Astrocyte of the cerebellum (primary cell): Measurements from ENCODE around the gene ZDHHC3.
A peak's percentile ranks its signal among the peaks of the same experiment; 100 is the strongest.

ENCODE experiments used
- DNase-seq: peaks from one replicate; pipeline ENCODE4 v3.0.0-alpha.2; 2011; ENCODE audit warnings: low read depth
- H3K4me3 ChIP-seq: 2 replicates; pipeline ENCODE4 v1.5.1; 2011; ENCODE audit warnings: mild to moderate bottlenecking, low read depth, low read length, moderate library complexity
- CTCF ChIP-seq: IDR thresholded peaks from 2 replicates; pipeline ENCODE4 v1.5.1; 2012; ENCODE audit warnings: low read length, low read depth, moderate library complexity, mild to moderate bottlenecking; ENCODE audit errors: missing control alignments
- in situ Hi-C: cut with HindIII; loops from 2 replicates; pipeline ENCODE4 v1.10.0; 2017; ENCODE audit warnings: low sequenced_read_pairs

The ZDHHC3 gene

GRCh38 chr3:44983484-44983941 lies 7.5 kb upstream of the ZDHHC3 start:
- in situ Hi-C loops, result no loop called here
- no peak overlapping the region for H3K4me3 ChIP-seq
- DNase-seq, result no peak
- no peak for TF ChIP-seq CTCF

- TF ChIP-seq CTCF, result no peak
- no peak overlapping the region for H3K4me3 ChIP-seq
- no peak for DNase-seq
- in situ Hi-C loops, result no loop called here
These were observed 6.8 kb upstream of the ZDHHC3 start for GRCh38 chr3:44982817-44983216.

GRCh38 chr3:44981751-44982150 lies 5.8 kb upstream of the ZDHHC3 start:
- in situ Hi-C loops, result no loop called here
- no peak for DNase-seq
- TF ChIP-seq CTCF, result no peak
- no peak overlapping the region for H3K4me3 ChIP-seq

GRCh38 chr3:44981220-44981619 lies 5.2 kb upstream of the ZDHHC3 start:
- TF ChIP-seq CTCF, result no peak
- no peak overlapping the region for H3K4me3 ChIP-seq
- in situ Hi-C loops, result no loop called here
- no peak for DNase-seq

- TF ChIP-seq CTCF, result no peak
- H3K4me3 ChIP-seq, result peak overlapping the region; percentile 98
- DNase-seq, result no peak
- in situ Hi-C loops, result no loop called here
These were observed 1.6 kb downstream of the ZDHHC3 start for GRCh38 chr3:44974416-44974815.

- no peak for TF ChIP-seq CTCF
- no peak for DNase-seq
- no peak overlapping the region for H3K4me3 ChIP-seq
- in situ Hi-C loops, result no loop called here
These were observed 5.0 kb downstream of the ZDHHC3 start for GRCh38 chr3:44970926-44971490.

- no peak for DNase-seq
- no peak for TF ChIP-seq CTCF
- in situ Hi-C loops, result no loop called here
- no peak overlapping the region for H3K4me3 ChIP-seq
These were observed 6.2 kb downstream of the ZDHHC3 start for GRCh38 chr3:44969828-44970179.
